ENCODE results near the gene ISLR.

The ISLR gene

GRCh38 chr15:74175271-74176191 lies 2.0 kb downstream of the ISLR start:
- H3K36me3 Mint-ChIP-seq = no peaks in the 10 kb centered on the region
- no peak overlapping the region for H3K4me3 Mint-ChIP-seq
- DNase-seq (ENCODE audit: low spot score in 2 of 2) (no peak), ATAC-seq (no peak)
- no peak overlapping the region for H3K27ac Mint-ChIP-seq
- H3K4me1 Mint-ChIP-seq = peaks cover 6% of the 10 kb centered on the region
- H3K9me3 Mint-ChIP-seq = no peaks in the 10 kb centered on the region

- Mint-ChIP-seq H3K4me3 (no peak overlapping the region), H3K4me1 (peaks cover 6% of the 10 kb centered on the region), H3K27ac (no peak overlapping the region), H3K36me3 (no peaks in the 10 kb centered on the region), H3K9me3 (no peaks in the 10 kb centered on the region)
- DNase-seq (ENCODE audit: low spot score in 2 of 2) (no peak), ATAC-seq (no peak)
These were observed 3.0 kb downstream of the ISLR start for GRCh38 chr15:74176262-74177214.

- Mint-ChIP-seq H3K9me3 (no peaks in the 10 kb centered on the region), H3K4me1 (peaks cover 6% of the 10 kb centered on the region), H3K4me3 (no peak overlapping the region), H3K36me3 (no peaks in the 10 kb centered on the region), H3K27ac (peak overlapping the region; percentile 27)
- no peak for DNase-seq (ENCODE audit: low spot score in 2 of 2)
- no peak for ATAC-seq
These were observed 5.0 kb downstream of the ISLR start for GRCh38 chr15:74178326-74179100.

GRCh38 chr15:74179101-74179841 lies 5.8 kb downstream of the ISLR start:
- no peak for DNase-seq (ENCODE audit: low spot score in 2 of 2)
- ATAC-seq = no peak
- peak overlapping the region; percentile 27 for H3K27ac Mint-ChIP-seq

GRCh38 chr15:74179983-74180880 lies 6.7 kb downstream of the ISLR start:
- ATAC-seq = no peak
- Mint-ChIP-seq H3K4me1 (peaks cover 6% of the 10 kb centered on the region), H3K27ac (no peak overlapping the region), H3K36me3 (no peaks in the 10 kb centered on the region), H3K9me3 (no peaks in the 10 kb centered on the region), H3K4me3 (no peak overlapping the region)
- no peak for DNase-seq (ENCODE audit: low spot score in 2 of 2)

More at GRCh38 chr15:74179101-74179841, 5.8 kb downstream of the ISLR start:
- H3K4me1 Mint-ChIP-seq = peaks cover 6% of the 10 kb centered on the region
- H3K9me3 Mint-ChIP-seq = no peaks in the 10 kb centered on the region
- no peaks in the 10 kb centered on the region for H3K36me3 Mint-ChIP-seq
- H3K4me3 Mint-ChIP-seq = no peak overlapping the region

GRCh38 chr15:74180881-74181602 lies 7.5 kb downstream of the ISLR start:
- peaks cover 6% of the 10 kb centered on the region for H3K4me1 Mint-ChIP-seq
- no peak for DNase-seq (ENCODE audit: low spot score in 2 of 2)

GRCh38 chr15:74182131-74182530 lies 8.6 kb downstream of the ISLR start:
- no peaks in the 10 kb centered on the region for H3K9me3 Mint-ChIP-seq
- DNase-seq (ENCODE audit: low spot score in 2 of 2) (no peak), ATAC-seq (no peak)
- no peak overlapping the region for H3K4me3 Mint-ChIP-seq
- H3K36me3 Mint-ChIP-seq = no peaks in the 10 kb centered on the region
- peaks cover 8% of the 10 kb centered on the region for H3K4me1 Mint-ChIP-seq
- no peak overlapping the region for H3K27ac Mint-ChIP-seq

More at GRCh38 chr15:74180881-74181602, 7.5 kb downstream of the ISLR start:
- Mint-ChIP-seq H3K4me3 (no peak overlapping the region), H3K27ac (no peak overlapping the region), H3K36me3 (no peaks in the 10 kb centered on the region), H3K9me3 (no peaks in the 10 kb centered on the region)
- ATAC-seq = no peak

- H3K36me3 Mint-ChIP-seq = no peaks in the 10 kb centered on the region
- H3K9me3 Mint-ChIP-seq = no peaks in the 10 kb centered on the region
- DNase-seq (ENCODE audit: low spot score in 2 of 2) = no peak
- H3K4me3 Mint-ChIP-seq = no peak overlapping the region
- H3K4me1 Mint-ChIP-seq = peaks cover 5% of the 10 kb centered on the region
- peak overlapping the region; percentile 9 for H3K27ac Mint-ChIP-seq
- peak; percentile 71 for ATAC-seq
These were observed 11.1 kb downstream of the ISLR start for GRCh38 chr15:74184582-74185091.

- Mint-ChIP-seq H3K4me1 (peaks cover 5% of the 10 kb centered on the region), H3K27ac (no peak overlapping the region), H3K36me3 (no peaks in the 10 kb centered on the region), H3K4me3 (no peak overlapping the region), H3K9me3 (no peaks in the 10 kb centered on the region)
- no peak for DNase-seq (ENCODE audit: low spot score in 2 of 2)
- ATAC-seq = peak; percentile 53
These were observed 12.3 kb downstream of the ISLR start for GRCh38 chr15:74185710-74186348.

- no peak for ATAC-seq
- H3K27ac Mint-ChIP-seq = no peak overlapping the region
- peaks cover 5% of the 10 kb centered on the region for H3K4me1 Mint-ChIP-seq
- no peaks in the 10 kb centered on the region for H3K36me3 Mint-ChIP-seq
- DNase-seq (ENCODE audit: low spot score in 2 of 2) = no peak
- H3K4me3 Mint-ChIP-seq = no peak overlapping the region
- no peaks in the 10 kb centered on the region for H3K9me3 Mint-ChIP-seq
These were observed 14.7 kb downstream of the ISLR start for GRCh38 chr15:74188216-74188615.

- Mint-ChIP-seq H3K36me3 (no peaks in the 10 kb centered on the region), H3K27ac (no peak overlapping the region), H3K4me1 (peaks cover 5% of the 10 kb centered on the region), H3K4me3 (no peak overlapping the region), H3K9me3 (no peaks in the 10 kb centered on the region)
- DNase-seq (ENCODE audit: low spot score in 2 of 2) = no peak
- no peak for ATAC-seq
These were observed 18.3 kb downstream of the ISLR start for GRCh38 chr15:74191798-74192197.

GRCh38 chr15:74192751-74193150 lies 19.2 kb downstream of the ISLR start:
- DNase-seq (ENCODE audit: low spot score in 2 of 2) = no peak
- Mint-ChIP-seq H3K36me3 (no peaks in the 10 kb centered on the region), H3K9me3 (no peaks in the 10 kb centered on the region), H3K27ac (no peak overlapping the region), H3K4me1 (no peaks in the 10 kb centered on the region), H3K4me3 (no peak overlapping the region)
- ATAC-seq = no peak
